Upper lobe of right lung (tissue), 1 donor: Measurements from ENCODE around the gene BABAM2. TPM values are rescaled to one million over a fixed set of nuclear protein-coding genes. Genes with fewer than 3 reads are reported as not detected.

Experiments
- ATAC-seq: fragments of 200-7000 bp; cut with Tn5 transposase; one replicate; pipeline ENCODE4 v1.9.1; 2020; ENCODE audit warnings: mild to moderate bottlenecking, moderate library complexity
- DNase-seq: peaks from one replicate; pipeline ENCODE4 v3.0.0-alpha.2; 2020
- H3K27ac ChIP-seq: fragments of 200-600 bp; one replicate; pipeline ENCODE4 v1.8.0; 2022
- H3K27me3 ChIP-seq: fragments of 200-600 bp; one replicate; pipeline ENCODE4 v1.8.0; 2022; ENCODE audit warnings: mild to moderate bottlenecking
- H3K36me3 ChIP-seq: fragments of 200-600 bp; one replicate; pipeline ENCODE4 v1.8.0; 2022
- H3K4me1 ChIP-seq: fragments of 200-600 bp; one replicate; pipeline ENCODE4 v1.8.0; 2022
- H3K4me3 ChIP-seq: fragments of 200-600 bp; one replicate; pipeline ENCODE4 v1.8.0; 2022; ENCODE audit warnings: mild to moderate bottlenecking
- H3K9me3 ChIP-seq: fragments of 200-600 bp; one replicate; pipeline ENCODE4 v1.8.0; 2022
- CTCF ChIP-seq: fragments of 200-600 bp; IDR thresholded peaks from one replicate; pipeline ENCODE4 v1.8.0; 2022; ENCODE audit warnings: antibody characterized with exemption
- intact Hi-C: fragments of 100-400 bp; cut with DNase I; formaldehyde crosslinking; loops from one replicate; pipeline ENCODE4 v1.11.0; 2022
- total RNA-seq: library from RNA; stranded (reverse); fragmentation: NEBNext Ultra II Directional; extraction: Animal tissue kit (Norgen Biotek cat#: 25700); gene quantifications from one replicate; pipeline ENCODE4 v1.2.1, GENCODE V29; 2021
- donor health status: DM: no; HTN: yes; CAD: no; lungs with severe emphysema.

The BABAM2 gene
- total RNA-seq, 1 donor from 2014 or later = 36.2 TPM

- Histone ChIP-seq H3K9me3 (no peaks in the 10 kb centered on the region), H3K4me1 (no peaks in the 10 kb centered on the region), H3K27me3 (no peaks in the 10 kb centered on the region), H3K36me3 (no peaks in the 10 kb centered on the region), H3K27ac (no peak overlapping the region), H3K4me3 (no peak overlapping the region)
- intact Hi-C loops = no loop called here
- no peak for TF ChIP-seq CTCF
- no peak for ATAC-seq
- no peak for DNase-seq
Observed at GRCh38 chr2:28316546-28317335, 426.2 kb downstream of the BABAM2 start.

- ATAC-seq (no peak), DNase-seq (no peak)
- TF ChIP-seq CTCF = no peak
- intact Hi-C loops = no loop called here
- no peaks in the 10 kb centered on the region for H3K36me3 ChIP-seq
- no peaks in the 10 kb centered on the region for H3K27me3 ChIP-seq
- no peaks in the 10 kb centered on the region for H3K4me1 ChIP-seq
- H3K4me3 ChIP-seq = no peak overlapping the region
- no peak overlapping the region for H3K27ac ChIP-seq
- no peaks in the 10 kb centered on the region for H3K9me3 ChIP-seq
Observed at GRCh38 chr2:28317390-28317789, 426.9 kb downstream of the BABAM2 start.

- Histone ChIP-seq H3K27ac (no peak overlapping the region), H3K4me3 (no peak overlapping the region), H3K36me3 (no peaks in the 10 kb centered on the region), H3K9me3 (no peaks in the 10 kb centered on the region), H3K27me3 (no peaks in the 10 kb centered on the region), H3K4me1 (no peaks in the 10 kb centered on the region)
- intact Hi-C loops = no loop called here
- DNase-seq (no peak), ATAC-seq (no peak)
- TF ChIP-seq CTCF = no peak
Observed at GRCh38 chr2:28318023-28318422, 427.5 kb downstream of the BABAM2 start.

GRCh38 chr2:28318462-28319117 lies 428.1 kb downstream of the BABAM2 start:
- no peaks in the 10 kb centered on the region for H3K27me3 ChIP-seq
- ATAC-seq (no peak), DNase-seq (no peak)
- no peak overlapping the region for H3K27ac ChIP-seq
- H3K4me1 ChIP-seq = no peaks in the 10 kb centered on the region
- no peak overlapping the region for H3K4me3 ChIP-seq
- no peaks in the 10 kb centered on the region for H3K36me3 ChIP-seq
- intact Hi-C loops = no loop called here
- no peaks in the 10 kb centered on the region for H3K9me3 ChIP-seq
- TF ChIP-seq CTCF = no peak

GRCh38 chr2:28319118-28320008 lies 428.8 kb downstream of the BABAM2 start:
- TF ChIP-seq CTCF = no peak
- intact Hi-C loops = no loop called here
- no peaks in the 10 kb centered on the region for H3K9me3 ChIP-seq
- DNase-seq (no peak), ATAC-seq (no peak)
- no peaks in the 10 kb centered on the region for H3K27me3 ChIP-seq
- no peak overlapping the region for H3K4me3 ChIP-seq
- H3K36me3 ChIP-seq = no peaks in the 10 kb centered on the region
- H3K4me1 ChIP-seq = no peaks in the 10 kb centered on the region
- no peak overlapping the region for H3K27ac ChIP-seq
